Epithelial cell of esophagus (primary cell): ENCODE results near the gene CCDC14.

Experiments
- DNase-seq: peaks from one replicate; pipeline ENCODE4 v3.0.0; 2010; ENCODE audit warnings: low read depth
- H3K4me3 ChIP-seq: 2 replicates; pipeline ENCODE4 v1.5.1; 2011; ENCODE audit warnings: mild to moderate bottlenecking, low read length, control low read depth
- TF ChIP-seq, protein P1 (sequence below): IDR thresholded peaks from 2 replicates; pipeline ENCODE4 v1.5.1; 2011; ENCODE audit warnings: low read depth, mild to moderate bottlenecking, low read length, control low read depth, inconsistent platforms; ENCODE audit not compliant: insufficient read depth; ENCODE audit errors: missing control alignments

CCDC14 gene

DNA sequence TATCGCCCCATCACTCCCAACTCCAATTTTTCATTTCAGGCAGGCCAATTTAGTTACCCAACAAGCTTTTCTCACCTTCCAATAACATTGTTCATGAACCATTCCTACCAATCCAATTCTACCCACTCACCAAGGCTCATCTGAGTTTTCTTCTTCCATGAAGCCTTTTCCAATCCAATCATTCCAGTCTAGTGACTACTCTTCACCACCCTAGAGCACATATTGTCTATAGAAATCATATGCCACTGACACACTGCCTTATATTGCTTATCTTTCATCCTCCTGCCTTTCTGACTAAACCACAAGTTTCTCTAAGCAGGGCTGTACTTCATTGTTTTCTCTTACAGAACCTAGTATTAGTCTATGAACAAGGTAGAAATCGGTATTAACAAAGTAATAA, 11.4 kb downstream of the CCDC14 start:
- TF ChIP-seq, protein P1, sequence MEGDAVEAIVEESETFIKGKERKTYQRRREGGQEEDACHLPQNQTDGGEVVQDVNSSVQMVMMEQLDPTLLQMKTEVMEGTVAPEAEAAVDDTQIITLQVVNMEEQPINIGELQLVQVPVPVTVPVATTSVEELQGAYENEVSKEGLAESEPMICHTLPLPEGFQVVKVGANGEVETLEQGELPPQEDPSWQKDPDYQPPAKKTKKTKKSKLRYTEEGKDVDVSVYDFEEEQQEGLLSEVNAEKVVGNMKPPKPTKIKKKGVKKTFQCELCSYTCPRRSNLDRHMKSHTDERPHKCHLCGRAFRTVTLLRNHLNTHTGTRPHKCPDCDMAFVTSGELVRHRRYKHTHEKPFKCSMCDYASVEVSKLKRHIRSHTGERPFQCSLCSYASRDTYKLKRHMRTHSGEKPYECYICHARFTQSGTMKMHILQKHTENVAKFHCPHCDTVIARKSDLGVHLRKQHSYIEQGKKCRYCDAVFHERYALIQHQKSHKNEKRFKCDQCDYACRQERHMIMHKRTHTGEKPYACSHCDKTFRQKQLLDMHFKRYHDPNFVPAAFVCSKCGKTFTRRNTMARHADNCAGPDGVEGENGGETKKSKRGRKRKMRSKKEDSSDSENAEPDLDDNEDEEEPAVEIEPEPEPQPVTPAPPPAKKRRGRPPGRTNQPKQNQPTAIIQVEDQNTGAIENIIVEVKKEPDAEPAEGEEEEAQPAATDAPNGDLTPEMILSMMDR: no peak
- no peak overlapping the region for H3K4me3 ChIP-seq
- DNase-seq: peak; percentile 39

- TF ChIP-seq, protein P1: no peak
- DNase-seq: no peak
- H3K4me3 ChIP-seq: no peak overlapping the region
These were observed 12.6 kb downstream of the CCDC14 start for GRCh38 chr3:123948449-123948848.

- TF ChIP-seq, protein P1: no peak
- no peak for DNase-seq
- H3K4me3 ChIP-seq: no peak overlapping the region
These were observed 13.5 kb downstream of the CCDC14 start for GRCh38 chr3:123947482-123947881.

DNA sequence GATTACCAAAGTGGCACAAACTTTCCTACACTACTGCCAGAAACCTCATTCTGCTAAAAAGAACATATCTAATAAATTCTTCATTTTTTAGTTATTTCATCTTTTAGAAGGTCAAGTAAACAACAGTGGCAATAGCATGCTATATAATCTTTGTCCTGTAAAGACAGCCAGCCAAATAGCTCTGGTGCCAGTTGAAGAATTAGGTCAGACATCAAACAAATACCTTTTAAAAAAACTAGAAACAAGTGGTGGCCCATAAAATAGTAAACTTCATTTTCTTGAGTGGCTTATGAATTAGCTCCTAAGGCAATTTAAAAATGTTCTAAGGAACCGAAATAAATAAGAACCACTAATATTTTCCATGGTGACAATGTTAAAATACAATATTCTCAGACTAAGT, 19.5 kb downstream of the CCDC14 start:
- no peak overlapping the region for H3K4me3 ChIP-seq
- TF ChIP-seq, protein P1: no peak
- DNase-seq: no peak

- H3K4me3 ChIP-seq: no peak overlapping the region
- no peak for DNase-seq
- TF ChIP-seq, protein P1: peak; percentile 14
These were observed 19.9 kb downstream of the CCDC14 start for GRCh38 chr3:123941121-123941520.

- TF ChIP-seq, protein P1: no peak
- H3K4me3 ChIP-seq: no peak overlapping the region
- no peak for DNase-seq
These were observed 21.3 kb downstream of the CCDC14 start for GRCh38 chr3:123939706-123940105.

DNA sequence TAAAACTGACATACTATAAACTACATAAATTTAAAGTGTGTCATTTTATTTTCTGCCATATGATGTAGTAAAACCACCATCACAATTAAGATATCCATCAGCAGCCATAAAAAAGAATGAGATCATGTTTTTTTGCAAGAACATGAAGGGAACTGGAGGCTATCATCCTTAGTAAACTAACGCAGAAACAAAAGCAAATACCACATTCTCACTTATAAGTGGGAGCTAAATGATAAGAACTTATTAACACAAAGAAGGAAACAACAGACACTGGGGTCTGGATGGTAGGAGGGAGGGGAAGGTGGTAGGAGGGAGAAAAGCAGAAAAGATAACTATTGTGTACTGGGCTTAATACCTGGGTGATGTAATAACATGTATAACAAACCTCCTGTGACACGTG, 24.6 kb downstream of the CCDC14 start:
- TF ChIP-seq, protein P1: no peak
- H3K4me3 ChIP-seq: no peak overlapping the region
- DNase-seq: no peak
